ENCODE data around the gene GPRC5C.

DNA sequence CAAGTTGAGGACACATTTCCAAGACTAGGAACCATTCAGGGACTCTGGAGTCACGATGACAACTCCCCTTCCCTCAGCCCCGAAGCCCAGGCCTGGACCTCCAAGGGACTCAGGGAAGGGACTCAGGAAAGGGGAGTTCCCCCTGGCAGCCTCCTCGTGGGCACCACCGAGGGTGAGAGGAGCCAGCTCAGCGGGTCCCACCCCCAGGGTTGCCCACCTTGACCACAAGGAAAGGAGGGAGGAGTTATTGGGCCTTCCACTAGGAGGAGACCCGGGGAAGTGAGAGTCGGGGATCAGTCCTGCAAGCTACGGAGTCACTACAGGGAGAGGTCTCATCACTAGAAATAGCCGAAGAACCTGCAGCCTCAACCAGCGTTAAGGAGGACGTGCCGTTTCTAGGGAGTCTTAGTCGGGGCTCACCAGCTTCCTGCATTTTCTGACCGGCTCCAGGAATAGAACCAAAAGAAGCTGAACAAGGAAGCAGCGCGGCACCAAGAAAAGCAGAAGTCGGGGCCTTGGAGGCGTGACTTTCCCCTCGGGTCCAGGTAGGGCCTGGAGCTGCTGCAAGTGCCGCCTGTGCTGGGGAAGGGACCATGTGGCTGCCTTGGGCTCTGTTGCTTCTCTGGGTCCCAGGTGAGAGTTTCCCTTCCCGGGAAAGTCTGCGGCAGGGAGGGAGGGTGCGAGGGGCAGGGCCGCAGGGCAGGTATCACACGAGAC lies 34.4 kb downstream of the GPRC5C start, which contains the start of gene CD300A:
- TF ChIP-seq, protein P1, sequence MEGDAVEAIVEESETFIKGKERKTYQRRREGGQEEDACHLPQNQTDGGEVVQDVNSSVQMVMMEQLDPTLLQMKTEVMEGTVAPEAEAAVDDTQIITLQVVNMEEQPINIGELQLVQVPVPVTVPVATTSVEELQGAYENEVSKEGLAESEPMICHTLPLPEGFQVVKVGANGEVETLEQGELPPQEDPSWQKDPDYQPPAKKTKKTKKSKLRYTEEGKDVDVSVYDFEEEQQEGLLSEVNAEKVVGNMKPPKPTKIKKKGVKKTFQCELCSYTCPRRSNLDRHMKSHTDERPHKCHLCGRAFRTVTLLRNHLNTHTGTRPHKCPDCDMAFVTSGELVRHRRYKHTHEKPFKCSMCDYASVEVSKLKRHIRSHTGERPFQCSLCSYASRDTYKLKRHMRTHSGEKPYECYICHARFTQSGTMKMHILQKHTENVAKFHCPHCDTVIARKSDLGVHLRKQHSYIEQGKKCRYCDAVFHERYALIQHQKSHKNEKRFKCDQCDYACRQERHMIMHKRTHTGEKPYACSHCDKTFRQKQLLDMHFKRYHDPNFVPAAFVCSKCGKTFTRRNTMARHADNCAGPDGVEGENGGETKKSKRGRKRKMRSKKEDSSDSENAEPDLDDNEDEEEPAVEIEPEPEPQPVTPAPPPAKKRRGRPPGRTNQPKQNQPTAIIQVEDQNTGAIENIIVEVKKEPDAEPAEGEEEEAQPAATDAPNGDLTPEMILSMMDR (IDR thresholded peaks at IDR 0.05) = no peak
- TF ChIP-seq POLR2A (IDR thresholded peaks at IDR 0.05) (no peak), POLR2AphosphoS5 (IDR thresholded peaks at IDR 0.05) (no peak)
